SKM-1 (cell line): ENCODE results near the gene HMX2.

ENCODE experiments used
- DNase-seq: peaks from one replicate; lab custom pipeline; 2025; ENCODE audit not compliant: unreplicated experiment; lab: John Stamatoyannopoulos, UW

Gene HMX2

DNA sequence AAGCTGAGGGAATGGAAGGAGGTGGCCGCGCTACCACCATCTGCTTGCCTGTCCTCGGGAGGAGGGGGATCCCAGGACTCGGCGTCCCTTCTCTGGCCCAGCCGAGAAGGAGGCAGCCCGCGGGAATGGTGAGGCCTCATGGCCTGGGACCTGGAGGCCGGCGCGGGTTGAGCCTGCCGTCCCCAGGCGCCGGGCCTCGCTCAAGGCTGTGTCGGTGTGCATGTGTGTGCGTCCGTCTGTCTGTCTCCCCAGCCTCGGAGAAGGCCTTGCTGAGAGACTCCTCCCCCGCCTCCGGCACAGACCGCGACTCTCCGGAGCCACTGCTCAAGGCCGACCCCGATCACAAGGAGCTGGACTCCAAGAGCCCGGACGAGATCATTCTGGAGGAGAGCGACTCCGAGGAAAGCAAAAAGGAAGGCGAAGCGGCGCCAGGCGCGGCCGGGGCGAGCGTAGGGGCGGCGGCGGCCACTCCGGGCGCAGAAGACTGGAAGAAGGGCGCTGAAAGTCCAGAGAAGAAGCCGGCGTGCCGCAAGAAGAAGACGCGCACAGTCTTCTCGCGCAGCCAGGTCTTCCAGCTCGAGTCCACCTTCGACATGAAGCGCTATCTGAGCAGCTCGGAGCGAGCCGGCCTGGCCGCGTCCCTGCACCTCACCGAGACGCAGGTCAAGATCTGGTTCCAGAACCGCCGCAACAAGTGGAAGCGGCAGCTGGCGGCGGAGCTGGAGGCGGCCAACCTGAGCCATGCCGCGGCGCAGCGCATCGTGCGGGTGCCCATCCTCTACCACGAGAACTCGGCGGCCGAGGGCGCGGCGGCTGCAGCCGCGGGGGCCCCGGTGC, 10.9 kb upstream of the HMX2 start:
- no peak for DNase-seq

GRCh38 chr10:123139165-123139520, 8.8 kb upstream of the HMX2 start:
- DNase-seq: no peak

DNA sequence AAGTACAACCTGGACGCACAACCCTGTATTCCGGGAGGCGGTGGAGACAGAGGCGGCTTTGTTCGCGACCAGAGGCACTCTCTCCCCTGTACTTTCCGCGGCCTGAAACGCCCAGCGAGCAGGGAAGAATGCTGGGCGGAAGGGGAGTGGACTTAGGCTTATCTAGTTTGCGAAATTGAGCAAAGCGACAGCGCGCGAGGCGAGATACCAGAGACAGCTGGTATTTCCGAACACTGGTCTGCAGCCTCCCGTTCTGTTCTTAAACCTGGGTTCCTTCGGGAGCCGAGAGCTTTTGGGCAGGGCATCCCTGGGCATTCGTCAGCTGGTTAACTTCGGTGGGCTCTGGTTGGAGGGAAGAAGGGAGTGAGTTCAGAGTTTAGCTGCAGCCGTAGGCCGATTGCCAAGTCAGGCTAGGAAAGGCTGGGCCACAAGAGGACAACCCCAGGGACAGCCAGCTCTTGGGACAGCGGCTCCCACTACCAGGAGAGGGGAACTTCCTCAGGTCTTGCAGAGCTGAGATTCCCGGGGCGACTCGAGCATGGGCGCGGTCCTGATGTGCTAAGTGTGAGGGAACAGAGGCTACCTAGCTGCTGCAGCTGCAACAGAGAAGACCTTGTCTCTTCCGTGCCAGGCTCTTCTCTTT, 8.3 kb upstream of the HMX2 start:
- DNase-seq: no peak

GRCh38 chr10:123140164-123140982, 7.6 kb upstream of the HMX2 start:
- DNase-seq: no peak

GRCh38 chr10:123140983-123141390, 6.9 kb upstream of the HMX2 start:
- DNase-seq: no peak

- DNase-seq: no peak
These were observed 5.9 kb upstream of the HMX2 start for GRCh38 chr10:123141791-123142700.

DNA sequence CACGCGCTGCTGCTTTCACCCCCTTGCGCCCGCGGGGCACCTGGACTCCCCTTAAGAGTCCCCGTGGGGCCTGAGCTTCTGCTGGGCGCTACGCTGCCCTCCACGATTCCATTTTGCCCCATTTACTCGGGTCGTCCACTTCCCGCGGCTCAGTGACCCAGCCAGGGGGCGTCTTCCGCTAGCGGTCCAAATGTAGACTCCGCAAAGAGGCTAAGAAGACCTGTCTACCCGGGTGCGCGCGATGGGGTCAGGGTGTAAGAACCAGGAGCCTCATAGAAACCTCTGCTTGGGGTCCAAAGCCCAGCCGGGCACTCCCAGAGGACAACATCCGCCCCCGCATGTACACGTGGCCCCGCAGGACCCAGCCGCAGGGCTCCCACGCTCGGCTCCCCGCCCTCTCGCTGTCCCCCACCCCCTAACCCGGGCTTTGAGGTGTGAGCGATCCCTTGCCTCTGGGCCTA, 5.2 kb upstream of the HMX2 start:
- DNase-seq: no peak

DNA sequence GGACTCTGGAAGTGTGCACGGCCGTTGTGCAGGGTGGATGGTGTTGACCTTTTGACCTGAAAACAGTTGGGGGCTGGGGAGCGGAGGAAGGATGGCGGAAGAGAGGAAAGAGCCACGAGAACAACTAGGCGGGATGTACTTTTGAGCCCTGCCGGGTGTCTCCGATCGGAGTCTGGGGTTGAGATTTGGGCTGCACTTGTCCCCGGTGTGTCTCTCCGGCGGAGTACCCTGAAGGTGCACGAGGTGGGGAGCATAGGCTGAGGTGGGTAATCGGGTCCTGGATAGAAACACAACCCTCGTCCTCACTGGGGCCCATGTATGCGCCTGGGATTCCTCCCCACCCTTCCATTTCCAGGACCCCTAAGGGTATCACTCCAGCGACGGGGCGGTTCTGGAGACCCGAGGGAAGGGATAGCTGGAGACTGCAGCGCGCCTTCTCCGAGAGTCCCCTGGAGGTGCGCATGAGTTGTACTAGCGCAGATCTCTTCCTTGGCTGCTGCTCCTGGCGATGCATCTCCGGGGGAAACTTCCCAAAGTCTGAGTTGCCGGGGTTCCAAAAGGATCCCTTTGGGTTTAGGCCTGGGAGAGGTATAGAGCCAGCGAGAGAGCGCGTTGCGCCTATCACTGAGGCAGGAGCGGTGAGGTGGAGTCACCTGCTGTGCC, 4.6 kb upstream of the HMX2 start:
- no peak for DNase-seq

DNA sequence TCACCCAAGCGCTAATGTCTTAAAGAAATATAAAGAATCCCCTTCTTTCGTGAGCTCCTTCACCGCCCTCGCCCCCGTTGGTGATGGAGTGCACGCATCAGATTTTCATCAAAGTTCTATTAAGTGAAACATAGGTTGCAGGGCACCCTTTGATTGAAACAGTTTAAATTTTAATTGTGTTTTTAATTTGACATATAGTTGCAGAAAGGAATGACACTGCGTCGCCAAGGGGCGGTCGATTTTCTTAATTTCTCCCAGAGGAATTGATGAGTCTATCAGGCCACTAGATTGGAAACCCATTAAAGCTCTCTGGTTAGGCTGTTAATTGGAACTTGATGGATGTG, 4.1 kb upstream of the HMX2 start:
- no peak for DNase-seq

DNA sequence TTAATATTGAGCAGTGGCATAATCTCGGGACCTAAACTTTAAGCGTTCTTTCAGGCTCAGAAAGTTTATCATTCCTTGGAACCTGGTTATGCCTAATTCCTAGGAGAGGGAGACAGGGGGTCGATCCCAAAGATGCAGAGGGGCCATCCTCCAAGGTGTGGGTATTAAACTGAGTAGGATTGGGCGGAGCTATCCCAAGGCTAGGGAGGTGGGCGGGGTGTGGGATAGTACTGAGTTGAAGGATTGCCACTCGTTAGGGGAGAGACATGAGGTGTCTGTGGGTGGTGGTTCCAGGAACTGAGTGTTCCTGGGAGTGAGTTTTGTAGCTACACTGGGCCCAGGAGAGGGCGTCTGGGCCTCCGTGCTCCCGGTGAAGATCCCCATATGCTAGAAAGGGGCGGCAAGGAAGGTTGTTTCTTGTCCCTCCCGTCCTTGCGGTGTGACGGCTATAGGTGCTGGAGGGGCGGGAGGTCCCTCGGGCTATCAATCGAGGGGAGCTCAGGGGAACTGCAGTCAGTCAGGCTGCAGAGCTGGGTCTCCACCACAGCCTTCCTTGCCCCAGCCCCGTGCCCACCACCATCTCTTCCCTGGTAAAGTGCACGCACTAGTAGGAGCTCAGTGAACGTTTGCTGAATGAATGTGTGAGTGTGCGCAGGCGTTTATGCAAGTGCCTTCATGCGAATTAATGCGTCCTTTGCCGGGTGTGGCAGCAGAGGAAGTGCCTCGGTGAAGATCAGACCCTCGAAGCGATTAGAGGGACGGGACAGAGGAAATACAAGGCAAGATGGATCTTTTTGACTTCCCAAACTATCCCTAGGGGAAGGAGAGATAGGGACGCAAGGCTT, 3.0 kb upstream of the HMX2 start:
- DNase-seq: no peak

- DNase-seq: no peak
These were observed 2.4 kb upstream of the HMX2 start for GRCh38 chr10:123145542-123146012.

DNA sequence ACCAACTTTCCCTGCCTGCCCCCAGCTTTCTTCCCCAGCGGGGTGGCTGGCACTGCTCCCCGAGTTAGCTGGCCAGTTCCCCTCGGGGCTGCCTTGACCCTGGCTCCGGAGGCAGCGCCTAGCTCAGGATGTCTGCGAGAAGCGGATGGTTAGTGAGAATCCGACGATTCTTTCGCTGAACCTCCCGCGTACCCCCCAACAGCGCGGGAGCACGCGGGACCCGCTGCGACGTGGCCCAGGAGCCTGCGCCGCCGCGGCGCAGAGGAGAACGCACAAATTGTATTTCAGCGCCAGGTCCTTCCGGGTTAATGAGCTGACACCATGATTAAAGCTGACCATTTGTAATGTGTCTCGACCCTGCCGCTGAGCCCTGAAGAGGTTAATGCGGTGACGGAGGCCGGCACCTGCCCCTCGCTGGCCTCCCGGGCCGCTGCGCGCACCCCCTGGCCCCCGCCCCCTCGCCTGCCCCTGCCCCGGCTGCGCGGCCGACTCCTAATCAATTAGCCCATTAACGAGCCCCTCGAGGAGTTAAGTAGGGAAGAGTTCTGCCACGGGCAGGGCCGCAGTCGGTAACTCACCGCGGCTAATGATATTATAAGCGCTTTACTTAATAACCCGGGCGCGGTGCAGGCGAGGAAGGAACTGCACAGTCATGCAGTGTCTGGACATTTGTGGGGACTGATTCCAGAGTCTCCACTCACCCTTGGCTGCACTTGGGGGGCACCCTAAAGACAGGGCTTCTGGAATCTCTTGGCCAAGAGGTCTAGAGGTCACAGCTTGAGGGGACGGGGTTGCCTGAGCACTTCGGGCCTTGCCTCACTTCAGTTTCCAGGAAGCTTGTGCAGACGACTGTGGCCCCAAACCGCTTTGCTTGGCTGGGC, 1.7 kb upstream of the HMX2 start:
- no peak for DNase-seq

DNA sequence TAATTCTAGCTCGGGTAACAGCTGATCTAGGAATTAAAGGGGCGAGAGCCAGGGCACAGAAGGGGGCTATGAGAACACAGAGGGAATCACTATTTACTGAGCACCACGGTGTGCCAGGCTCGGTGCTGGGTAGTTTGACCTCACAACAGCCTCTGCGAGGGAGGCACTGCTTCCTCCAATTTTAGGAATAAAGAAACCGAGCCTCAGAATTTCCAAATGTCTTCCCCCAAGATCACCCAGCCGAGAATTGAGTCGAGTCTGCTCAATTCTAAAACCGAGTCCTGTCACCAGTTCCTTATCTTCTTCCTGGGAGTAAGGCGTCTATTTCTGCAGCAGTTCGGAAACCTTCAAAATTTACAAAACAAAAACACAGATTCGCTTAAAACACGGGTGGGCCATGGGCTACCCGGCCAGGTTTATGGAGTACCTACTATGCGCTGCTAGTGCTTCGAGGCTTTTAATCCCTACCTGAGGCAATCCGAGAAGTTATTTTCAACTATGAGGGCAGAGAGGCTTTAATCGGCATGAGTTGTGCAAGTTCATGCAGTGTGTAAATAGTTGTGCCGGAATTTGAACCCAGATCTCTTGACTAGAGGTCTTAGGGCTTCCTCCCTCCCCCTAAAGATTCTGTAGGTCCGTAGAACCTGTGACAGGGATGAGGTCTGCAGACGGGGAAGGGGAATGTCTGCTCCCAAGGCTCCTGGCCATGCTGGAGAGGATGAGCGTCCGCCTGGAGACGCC, 872 bp upstream of the HMX2 start:
- no peak for DNase-seq

DNA sequence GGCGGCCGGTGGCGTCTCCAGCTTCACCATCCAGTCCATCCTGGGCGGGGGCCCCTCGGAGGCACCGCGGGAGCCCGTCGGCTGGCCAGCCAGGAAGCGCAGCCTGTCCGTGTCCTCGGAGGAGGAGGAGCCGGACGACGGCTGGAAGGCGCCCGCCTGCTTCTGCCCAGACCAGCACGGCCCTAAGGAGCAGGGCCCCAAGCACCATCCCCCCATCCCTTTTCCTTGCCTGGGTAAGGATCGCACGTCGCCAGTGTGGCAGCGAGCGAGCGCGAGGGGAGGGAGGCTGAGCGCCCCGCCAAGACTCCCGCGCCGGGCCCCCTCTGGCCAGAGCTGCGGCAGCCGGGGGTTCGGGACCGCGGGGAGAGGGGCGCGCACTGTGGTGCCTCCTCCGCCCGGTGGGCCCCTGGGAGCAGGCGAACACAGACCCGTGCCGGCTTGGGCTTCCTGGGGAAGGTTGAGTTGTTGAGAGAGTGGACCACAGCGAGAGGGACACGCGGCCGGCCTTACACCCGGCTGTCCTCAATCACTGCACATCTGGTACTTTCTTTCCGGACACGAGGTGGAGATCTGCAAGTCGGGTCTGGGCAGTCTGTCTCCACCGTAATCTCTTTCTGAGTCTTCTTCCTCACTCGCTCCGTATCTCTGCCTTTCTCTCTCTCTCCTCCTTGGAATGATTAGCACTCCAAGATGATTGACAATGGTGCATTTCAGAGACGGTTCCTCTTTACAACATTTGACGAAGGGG, 652 bp downstream of the HMX2 start:
- DNase-seq: no peak

GRCh38 chr10:123149162-123149567, 1.2 kb downstream of the HMX2 start:
- DNase-seq: no peak

GRCh38 chr10:123149568-123150270, 1.8 kb downstream of the HMX2 start:
- no peak for DNase-seq
